MM.1S (cell line): ENCODE measurements around the gene SIRT6.

Source experiments
- DNase-seq: peaks from one replicate; pipeline ENCODE4 v3.0.0-alpha.2; 2015
- H2AFZ ChIP-seq: fragments of 300-600 bp; sonication (generic); 2 replicates; pipeline ENCODE4 v1.6.0; 2016; ENCODE audit warnings: antibody characterized with exemption, low read length
- H3F3A ChIP-seq: fragments of 300-600 bp; sonication (generic); 2 replicates; pipeline ENCODE4 v1.6.1; 2016; ENCODE audit warnings: mild to moderate bottlenecking, antibody characterized with exemption, low read length, moderate library complexity, mixed read lengths; ENCODE audit not compliant: insufficient read depth
- H3K27ac ChIP-seq: fragments of 300-600 bp; sonication (generic); 2 replicates; pipeline ENCODE4 v1.5.1; 2016; ENCODE audit warnings: mild to moderate bottlenecking, low read length
- H3K27me3 ChIP-seq: fragments of 300-600 bp; sonication (generic); replicated peaks from 2 replicates; pipeline ENCODE4 v1.6.0; 2016; ENCODE audit warnings: low read length; ENCODE audit not compliant: insufficient read depth
- H3K36me3 ChIP-seq: fragments of 300-600 bp; sonication (generic); replicated peaks from 2 replicates; pipeline ENCODE4 v1.6.1; 2016; ENCODE audit warnings: mild to moderate bottlenecking, low read length, mixed read lengths; ENCODE audit not compliant: insufficient read depth
- H3K4me1 ChIP-seq: fragments of 300-600 bp; sonication (generic); 2 replicates; pipeline ENCODE4 v1.6.1; 2016; ENCODE audit warnings: low read length, mixed read lengths
- H3K4me2 ChIP-seq: fragments of 300-600 bp; sonication (generic); 2 replicates; pipeline ENCODE4 v1.6.0; 2016; ENCODE audit warnings: low read depth, low read length
- H3K4me3 ChIP-seq: fragments of 300-600 bp; sonication (generic); 2 replicates; pipeline ENCODE4 v1.5.1; 2016; ENCODE audit warnings: low read length, mixed read lengths
- H3K79me2 ChIP-seq: fragments of 300-600 bp; sonication (generic); 2 replicates; pipeline ENCODE4 v1.6.1; 2016; ENCODE audit warnings: mixed run types, low read length, mixed read lengths
- H3K9ac ChIP-seq: fragments of 300-600 bp; sonication (generic); 2 replicates; pipeline ENCODE4 v1.6.1; 2016; ENCODE audit warnings: low read length, mixed read lengths
- H3K9me2 ChIP-seq: fragments of 300-600 bp; sonication (generic); replicated peaks from 2 replicates; pipeline ENCODE4 v1.6.1; 2016; ENCODE audit warnings: mild to moderate bottlenecking, low read length, mixed read lengths; ENCODE audit not compliant: insufficient read depth
- H3K9me3 ChIP-seq: fragments of 300-600 bp; sonication (generic); replicated peaks from 2 replicates; pipeline ENCODE4 v1.6.1; 2016; ENCODE audit warnings: mild to moderate bottlenecking, low read length, mixed read lengths; ENCODE audit not compliant: insufficient read depth
- H4K20me1 ChIP-seq: fragments of 300-600 bp; sonication (generic); 2 replicates; pipeline ENCODE4 v1.6.1; 2016; ENCODE audit warnings: mild to moderate bottlenecking, low read length, moderate library complexity, mixed read lengths; ENCODE audit not compliant: insufficient read depth
- EZH2 ChIP-seq: fragments of 300-600 bp; sonication (generic); optimal IDR thresholded peaks from 2 replicates; pipeline ENCODE3; 2017; ENCODE audit warnings: low read depth, mild to moderate bottlenecking, antibody characterized with exemption, low read length, mixed read lengths
- EZH2phosphoT487 ChIP-seq: fragments of 300-600 bp; sonication (generic); IDR thresholded peaks from 2 replicates; pipeline ENCODE4 v1.6.1; 2018; ENCODE audit warnings: antibody characterized with exemption, low read length
- TF ChIP-seq, protein P1 (sequence below): fragments of 300-600 bp; sonication (generic); IDR thresholded peaks from 2 replicates; pipeline ENCODE4 v1.5.1; 2016; ENCODE audit warnings: antibody characterized with exemption, low read length, mixed read lengths

Gene SIRT6

DNA sequence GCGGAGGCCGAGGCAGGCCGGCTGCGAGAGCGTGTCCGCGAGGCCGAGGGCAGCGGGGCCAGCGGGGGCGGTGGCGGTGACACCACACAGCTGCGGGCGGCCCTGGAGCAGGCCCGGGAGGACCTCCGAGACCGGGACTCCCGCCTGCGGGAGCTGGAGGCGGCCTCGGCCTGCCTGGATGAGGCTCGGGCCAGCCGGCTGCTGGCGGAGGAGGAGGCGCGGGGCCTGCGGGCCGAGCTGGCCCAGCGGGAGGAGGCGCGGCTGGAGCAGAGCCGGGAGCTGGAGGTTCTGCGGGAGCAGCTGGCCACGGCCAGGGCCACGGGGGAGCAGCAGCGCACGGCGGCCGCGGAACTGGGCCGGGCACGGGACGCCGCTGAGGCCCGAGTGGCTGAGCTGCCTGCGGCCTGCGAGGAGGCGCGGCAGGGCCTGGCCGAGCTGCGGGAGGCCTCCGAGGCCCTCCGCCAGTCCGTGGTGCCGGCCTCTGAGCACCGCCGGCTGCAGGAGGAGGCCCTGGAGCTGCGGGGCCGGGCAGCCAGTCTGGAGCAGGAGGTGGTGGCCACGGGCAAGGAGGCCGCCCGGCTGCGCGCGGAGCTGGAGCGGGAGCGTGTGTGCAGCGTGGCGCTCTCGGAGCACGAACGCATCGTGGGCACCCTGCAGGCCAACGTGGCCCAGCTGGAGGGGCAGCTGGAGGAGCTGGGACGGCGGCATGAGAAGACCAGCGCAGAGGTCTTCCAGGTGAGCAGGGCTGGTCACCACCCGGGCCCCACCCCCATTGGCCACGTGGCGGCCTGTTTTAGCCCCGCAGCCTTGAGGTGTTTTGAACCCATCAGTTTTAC lies 35.3 kb upstream of the SIRT6 start:
- Histone ChIP-seq H3K4me3 (no peak overlapping the region), H3K4me2 (no peak overlapping the region), H3K27ac (no peak overlapping the region), H3K36me3 (no peaks in the 10 kb centered on the region), H4K20me1 (no peaks in the 10 kb centered on the region), H3K4me1 (no peaks in the 10 kb centered on the region), H3K9ac (no peak overlapping the region), H3K27me3 (peaks cover 83% of the 10 kb centered on the region), H3F3A (no peaks in the 10 kb centered on the region), H2AFZ (no peak overlapping the region), H3K79me2 (no peaks in the 10 kb centered on the region), H3K9me2 (no peaks in the 10 kb centered on the region), H3K9me3 (no peaks in the 10 kb centered on the region)
- TF ChIP-seq, protein P1, sequence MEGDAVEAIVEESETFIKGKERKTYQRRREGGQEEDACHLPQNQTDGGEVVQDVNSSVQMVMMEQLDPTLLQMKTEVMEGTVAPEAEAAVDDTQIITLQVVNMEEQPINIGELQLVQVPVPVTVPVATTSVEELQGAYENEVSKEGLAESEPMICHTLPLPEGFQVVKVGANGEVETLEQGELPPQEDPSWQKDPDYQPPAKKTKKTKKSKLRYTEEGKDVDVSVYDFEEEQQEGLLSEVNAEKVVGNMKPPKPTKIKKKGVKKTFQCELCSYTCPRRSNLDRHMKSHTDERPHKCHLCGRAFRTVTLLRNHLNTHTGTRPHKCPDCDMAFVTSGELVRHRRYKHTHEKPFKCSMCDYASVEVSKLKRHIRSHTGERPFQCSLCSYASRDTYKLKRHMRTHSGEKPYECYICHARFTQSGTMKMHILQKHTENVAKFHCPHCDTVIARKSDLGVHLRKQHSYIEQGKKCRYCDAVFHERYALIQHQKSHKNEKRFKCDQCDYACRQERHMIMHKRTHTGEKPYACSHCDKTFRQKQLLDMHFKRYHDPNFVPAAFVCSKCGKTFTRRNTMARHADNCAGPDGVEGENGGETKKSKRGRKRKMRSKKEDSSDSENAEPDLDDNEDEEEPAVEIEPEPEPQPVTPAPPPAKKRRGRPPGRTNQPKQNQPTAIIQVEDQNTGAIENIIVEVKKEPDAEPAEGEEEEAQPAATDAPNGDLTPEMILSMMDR = no peak
- DNase-seq = no peak

DNA sequence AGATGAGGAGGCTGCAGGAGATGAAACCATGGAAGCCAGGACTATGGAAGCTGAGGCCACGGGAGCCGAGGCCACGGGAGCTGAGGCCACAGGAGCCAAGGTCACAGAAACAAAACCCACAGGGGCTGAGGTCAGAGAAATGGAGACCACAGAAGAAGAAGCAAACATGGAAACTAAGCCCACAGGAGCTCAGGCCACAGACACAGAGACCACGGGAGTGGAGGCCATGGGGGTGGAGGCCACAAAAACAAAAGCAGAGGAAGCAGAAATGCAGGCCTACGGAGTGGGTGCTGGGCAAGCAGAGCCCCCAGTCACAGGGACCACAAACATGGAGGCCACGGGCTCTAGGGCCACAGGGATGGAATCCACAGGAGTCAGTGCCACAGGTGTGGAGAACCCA lies 34.5 kb upstream of the SIRT6 start:
- no peaks in the 10 kb centered on the region for H4K20me1 ChIP-seq
- no peak overlapping the region for H3K27ac ChIP-seq
- no peak for DNase-seq

DNA sequence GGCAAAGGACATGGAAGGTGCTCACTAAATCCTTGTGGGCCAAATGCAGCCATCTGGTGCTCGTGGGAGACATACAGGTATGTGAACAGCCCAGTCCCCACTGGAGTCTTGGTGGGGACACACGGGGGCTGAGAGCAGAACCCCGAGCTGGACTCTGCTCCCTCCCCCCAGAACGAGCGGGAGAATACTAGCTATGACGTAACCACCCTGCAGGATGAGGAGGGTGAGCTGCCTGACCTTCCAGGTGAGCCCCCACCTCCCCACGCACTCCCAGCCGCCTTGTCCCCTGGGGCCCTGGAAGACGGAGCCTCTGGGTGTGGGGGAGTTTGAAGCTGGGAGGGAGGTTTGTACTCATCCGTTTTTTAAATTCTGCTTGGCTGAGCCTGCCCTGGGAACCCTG lies 33.4 kb upstream of the SIRT6 start:
- no peak overlapping the region for H2AFZ ChIP-seq
- H4K20me1 ChIP-seq = no peaks in the 10 kb centered on the region
- H3K79me2 ChIP-seq = no peaks in the 10 kb centered on the region
- TF ChIP-seq, protein P1 = no peak
- TF ChIP-seq EZH2 = no peak
- no peak for TF ChIP-seq EZH2phosphoT487
- no peak overlapping the region for H3K4me3 ChIP-seq
- no peaks in the 10 kb centered on the region for H3K36me3 ChIP-seq
- no peaks in the 10 kb centered on the region for H3K9me2 ChIP-seq
- no peaks in the 10 kb centered on the region for H3K9me3 ChIP-seq
- no peak overlapping the region for H3K9ac ChIP-seq
- H3K27me3 ChIP-seq = peaks cover 82% of the 10 kb centered on the region
- no peak overlapping the region for H3K4me2 ChIP-seq
- no peaks in the 10 kb centered on the region for H3F3A ChIP-seq
- no peak overlapping the region for H3K27ac ChIP-seq
- no peaks in the 10 kb centered on the region for H3K4me1 ChIP-seq
- DNase-seq = no peak

More for the DNA sequence above, 34.5 kb upstream of the SIRT6 start:
- Histone ChIP-seq H3K27me3 (peaks cover 84% of the 10 kb centered on the region), H3K4me3 (no peak overlapping the region), H3K9me3 (no peaks in the 10 kb centered on the region), H3K9ac (no peak overlapping the region), H3K79me2 (no peaks in the 10 kb centered on the region), H3F3A (no peaks in the 10 kb centered on the region), H3K36me3 (no peaks in the 10 kb centered on the region), H2AFZ (no peak overlapping the region), H3K9me2 (no peaks in the 10 kb centered on the region), H3K4me1 (no peaks in the 10 kb centered on the region), H3K4me2 (no peak overlapping the region)
- TF ChIP-seq, protein P1 = no peak
- TF ChIP-seq EZH2 (no peak), EZH2phosphoT487 (no peak)
